Heart left ventricle (tissue), 16 donors: ENCODE measurements around the gene SLC25A21. TPM values are rescaled to one million over a fixed set of nuclear protein-coding genes. Genes with fewer than 3 reads are reported as not detected.

Experiments used
- ATAC-seq, 4 donors: fragments of 200-7000 bp; cut with Tn5 transposase; one replicate each; pipeline ENCODE4 v1.9.1; 2020 to 2022; ENCODE audit warnings: moderate library complexity in 4 of 4, mild to moderate bottlenecking in 3 of 4, moderate number of reproducible peaks in 1 of 4
- DNase-seq, 5 donors: peaks; one replicate each; pipeline ENCODE4 v3.0.0-alpha.2; 2020
- H3K27ac ChIP-seq, 12 donors: fragments of 200-600 bp; sonication (generic) in 4 of 12; one replicate each; pipeline versions ENCODE4 v1.5.0 to v1.8.0; 2016 to 2022; ENCODE audit warnings: mild to moderate bottlenecking in 2 of 12
- H3K27me3 ChIP-seq, 9 donors: fragments of 200-600 bp; sonication (generic) in 2 of 9; one replicate each; pipeline versions ENCODE4 v1.5.1 to v1.8.0; 2016 to 2022; ENCODE audit warnings: mild to moderate bottlenecking in 3 of 9
- H3K36me3 ChIP-seq, 9 donors: fragments of 200-600 bp; sonication (generic) in 2 of 9; one replicate each; pipeline versions ENCODE4 v1.5.0 to v1.8.0; 2018 to 2022; ENCODE audit warnings: mild to moderate bottlenecking in 2 of 9
- H3K4me1 ChIP-seq, 12 donors: fragments of 200-600 bp; sonication (generic) in 4 of 12; one replicate each; pipeline versions ENCODE4 v1.5.0 to v1.8.0; 2016 to 2022; ENCODE audit warnings: mild to moderate bottlenecking in 3 of 12
- H3K4me3 ChIP-seq, 12 donors: fragments of 200-600 bp; sonication (generic) in 4 of 12; one replicate each; pipeline versions ENCODE4 v1.5.0 to v1.8.0; 2017 to 2022; ENCODE audit warnings: mild to moderate bottlenecking in 9 of 12, moderate library complexity in 4 of 12
- H3K9me3 ChIP-seq, 12 donors: fragments of 200-600 bp; sonication (generic) in 4 of 12; one replicate each; pipeline versions ENCODE4 v1.5.0 to v1.8.0; 2016 to 2022; ENCODE audit warnings: mild to moderate bottlenecking in 1 of 12
- POLR2A ChIP-seq, 2 donors: fragments of 450-650 bp; IDR thresholded peaks; one replicate each; pipeline ENCODE4 v1.6.1; 2017; ENCODE audit warnings: antibody characterized with exemption in 2 of 2, mild to moderate bottlenecking in 2 of 2, moderate library complexity in 2 of 2
- WGBS, 4 donors: extraction: QIAGEN DNeasy Blood & Tissue Kit in 2 of 4; methylation state at CpG; one replicate each; pipeline versions ENCODE4 v1.1.5 to v1.1.7; 2013 to 2018; 5-methylcytosine and 5-hydroxymethylcytosine counted together
- intact Hi-C, 10 donors: fragments of 100-400 bp; cut with DNase I; formaldehyde crosslinking; loops; one replicate each; pipeline versions ENCODE4 v1.11.1 to v1.14.2; 2022
- polyA plus RNA-seq, 2 donors: library from polyadenylated mRNA; stranded (reverse); fragments of 200-250 nt; gene quantifications; one replicate each; pipeline ENCODE4 v1.2.3, GENCODE V29; 2013
- total RNA-seq, 9 donors: library from RNA; depleted of rRNA in 2 of 9; stranded (reverse); fragments of >200 nt in 2 of 9; fragmentation: NEBNext Ultra II Directional in 3 of 9; extraction: Animal tissue kit (Norgen Biotek cat#: 25700) in 3 of 9; gene quantifications; one replicate each; pipeline versions ENCODE4 v1.1.0 to v1.2.4, GENCODE V29; 2016 to 2023
- TF ChIP-seq, protein P1 (sequence below), 12 donors: fragments of 200-600 bp; sonication (generic) in 4 of 12; IDR thresholded peaks; one replicate each; pipeline versions ENCODE4 v1.5.0 to v1.8.0; 2018 to 2022; ENCODE audit warnings: antibody characterized with exemption in 12 of 12, mild to moderate bottlenecking in 5 of 12
- donor health status: ischemic (EF 13 %, LVEDD 7.1; RV severe dilation, severe dysfunction).
- donor health status: healthy with polysubstance abuse.
- donor health status: DM: no; HTN: yes; CAD: no.
- donor health status: DM: no; HTN: no; CAD: no.
- donor health status: ischemic (EF 25% LVEDD 6.9; RV normal size, moderate dysfunction).
- donor health status: ischemic (EF 25% LVEDD 5.7; RV mildly dilated, moderate dysfunction).
- donor health status: healthy.
- donor health status: DM: yes; HTN: yes; CAD: no.
- donor health status: ischemic (EF 35%, LVEDD 5.7; RV mildly dilated, moderate dysfunction).
- donor health status: nonischemic (EF 11% LVEDD 7.7; RV severe dilation, severe dysfunction).
- donor health status: DM: yes; HTN: yes; CAD: no.
- donor health status: PGD.
- donor health status: ischemic (EF 29% LVEDD 5.4; RV normal size, mild dysfunction).
- donor health status: nonischemic (EF 23%, LVEDD 6.1; RV moderate dilation, normal function).

Gene SLC25A21
- total and polyA plus RNA-seq, 11 donors, result 0.12 to 1.6 (median 0.24) TPM; not detected in 1

DNA sequence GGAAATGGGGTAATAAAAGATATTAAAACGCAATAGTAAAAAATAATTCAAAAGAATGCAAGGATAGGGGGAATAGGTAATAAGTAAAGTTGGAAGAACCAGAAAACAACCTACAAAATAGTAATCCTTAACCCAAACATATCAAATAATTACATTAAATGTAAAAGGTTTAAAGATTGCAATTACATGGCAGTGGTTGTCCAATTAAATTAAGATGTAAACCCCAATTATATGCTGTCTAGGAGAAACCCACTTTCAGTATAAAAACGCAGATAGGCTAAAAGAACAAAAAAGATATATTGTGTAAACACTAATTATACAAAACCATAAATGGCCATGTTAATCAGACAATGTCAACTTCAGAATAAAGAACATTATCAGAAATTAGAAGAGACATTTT lies 247.3 kb downstream of the SLC25A21 start:
- H3K27me3 ChIP-seq, result no peaks in the 10 kb centered on the region
- H3K4me3 ChIP-seq, result no peak overlapping the region
- H3K4me1 ChIP-seq, result no peaks in the 10 kb centered on the region
- no peak overlapping the region for H3K27ac ChIP-seq
- intact Hi-C loops, result no loop called here
- WGBS, 4 donors, result 86 to 92% (median 87%) methylated on average over 2 of the region's 2 CpGs
- TF ChIP-seq, protein P1, sequence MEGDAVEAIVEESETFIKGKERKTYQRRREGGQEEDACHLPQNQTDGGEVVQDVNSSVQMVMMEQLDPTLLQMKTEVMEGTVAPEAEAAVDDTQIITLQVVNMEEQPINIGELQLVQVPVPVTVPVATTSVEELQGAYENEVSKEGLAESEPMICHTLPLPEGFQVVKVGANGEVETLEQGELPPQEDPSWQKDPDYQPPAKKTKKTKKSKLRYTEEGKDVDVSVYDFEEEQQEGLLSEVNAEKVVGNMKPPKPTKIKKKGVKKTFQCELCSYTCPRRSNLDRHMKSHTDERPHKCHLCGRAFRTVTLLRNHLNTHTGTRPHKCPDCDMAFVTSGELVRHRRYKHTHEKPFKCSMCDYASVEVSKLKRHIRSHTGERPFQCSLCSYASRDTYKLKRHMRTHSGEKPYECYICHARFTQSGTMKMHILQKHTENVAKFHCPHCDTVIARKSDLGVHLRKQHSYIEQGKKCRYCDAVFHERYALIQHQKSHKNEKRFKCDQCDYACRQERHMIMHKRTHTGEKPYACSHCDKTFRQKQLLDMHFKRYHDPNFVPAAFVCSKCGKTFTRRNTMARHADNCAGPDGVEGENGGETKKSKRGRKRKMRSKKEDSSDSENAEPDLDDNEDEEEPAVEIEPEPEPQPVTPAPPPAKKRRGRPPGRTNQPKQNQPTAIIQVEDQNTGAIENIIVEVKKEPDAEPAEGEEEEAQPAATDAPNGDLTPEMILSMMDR (IDR thresholded peaks at IDR 0.05), result no peak
- no peak for TF ChIP-seq POLR2A (IDR thresholded peaks at IDR 0.05)
- H3K36me3 ChIP-seq, result no peaks in the 10 kb centered on the region
- no peak for DNase-seq
- H3K9me3 ChIP-seq, result no peaks in the 10 kb centered on the region
- ATAC-seq, result no peak

DNA sequence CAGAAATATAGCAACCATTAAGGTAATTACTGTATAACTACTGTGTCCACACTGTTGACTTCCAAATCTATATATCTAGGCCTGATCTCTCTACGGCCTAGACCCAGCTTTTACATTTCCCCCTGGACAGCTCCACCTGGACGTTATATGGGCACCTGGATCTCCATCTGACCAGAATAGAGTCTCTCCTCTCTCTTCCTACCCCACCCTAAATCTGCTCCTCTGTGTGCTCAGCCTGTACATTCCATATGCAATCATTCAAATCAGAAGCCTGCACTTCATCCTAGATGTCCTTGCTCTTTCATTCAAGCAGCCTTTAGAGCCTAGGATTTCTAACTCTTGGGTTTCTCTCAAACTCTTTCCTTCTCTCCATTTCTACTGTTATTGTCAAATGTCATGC lies 255.7 kb downstream of the SLC25A21 start:
- DNase-seq (no peak), ATAC-seq (no peak)
- Histone ChIP-seq H3K4me1 (no peaks in the 10 kb centered on the region), H3K27ac (no peak overlapping the region), H3K27me3 (no peaks in the 10 kb centered on the region), H3K4me3 (no peak overlapping the region), H3K36me3 (no peaks in the 10 kb centered on the region), H3K9me3 (no peaks in the 10 kb centered on the region)
- intact Hi-C loops, result no loop called here
- WGBS, 4 donors, result 74 to 80% (median 76%) methylated on average over 2 of the region's 2 CpGs
- no peak for TF ChIP-seq POLR2A (IDR thresholded peaks at IDR 0.05)
- TF ChIP-seq, protein P1 (IDR thresholded peaks at IDR 0.05), result no peak

DNA sequence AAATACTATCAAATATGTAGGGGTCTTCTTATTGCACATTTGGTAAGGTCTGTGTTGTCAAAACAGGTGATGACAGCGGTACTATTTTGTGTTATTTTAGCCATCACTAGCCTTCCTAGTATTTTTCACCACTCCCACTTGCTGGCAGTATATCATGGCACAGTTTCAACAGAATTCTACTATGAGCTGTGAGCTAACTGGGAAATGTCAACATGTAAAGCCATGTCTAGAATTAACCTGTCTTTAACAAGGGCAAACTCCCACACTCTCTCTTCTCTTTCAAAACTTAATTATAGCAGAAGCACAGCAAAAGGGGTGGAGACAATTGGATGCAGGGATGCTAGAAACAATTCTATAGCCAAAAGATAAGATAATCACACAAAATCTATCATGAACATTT lies 257.3 kb downstream of the SLC25A21 start:
- TF ChIP-seq, protein P1 (IDR thresholded peaks at IDR 0.05), result no peak
- TF ChIP-seq POLR2A (IDR thresholded peaks at IDR 0.05), result no peak
- Histone ChIP-seq H3K4me3 (no peak overlapping the region), H3K9me3 (no peaks in the 10 kb centered on the region), H3K27me3 (no peaks in the 10 kb centered on the region), H3K36me3 (no peaks in the 10 kb centered on the region), H3K4me1 (no peaks in the 10 kb centered on the region), H3K27ac (no peak overlapping the region)
- DNase-seq (no peak), ATAC-seq (no peak)
- intact Hi-C loops, result no loop called here
- WGBS, 4 donors, result 67 to 84% (median 72%) methylated on average over 1 of the region's 1 CpG

DNA sequence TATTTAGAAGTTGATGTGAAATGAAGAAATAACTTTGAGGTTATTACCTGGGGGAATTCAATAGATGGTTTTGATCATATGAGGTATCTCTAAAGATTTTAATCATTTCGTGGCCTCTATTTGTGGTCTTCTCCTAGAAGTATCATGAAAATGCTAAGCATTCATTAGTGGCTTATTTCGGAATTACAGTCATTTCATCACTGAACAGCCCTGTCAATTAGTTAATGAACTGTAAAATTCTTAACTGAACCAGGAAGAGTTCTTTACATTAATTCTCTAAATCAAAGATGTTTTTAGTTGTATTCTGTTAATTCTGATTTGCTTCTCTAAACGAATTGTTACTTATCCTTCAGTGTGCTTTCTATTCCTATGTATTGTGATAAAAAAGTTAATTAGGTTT lies 261.8 kb downstream of the SLC25A21 start:
- no peaks in the 10 kb centered on the region for H3K36me3 ChIP-seq
- 75 to 78% (median 76%) methylated on average over 3 of the region's 3 CpGs for WGBS, 4 donors
- no peak overlapping the region for H3K27ac ChIP-seq
- TF ChIP-seq POLR2A (IDR thresholded peaks at IDR 0.05), result no peak
- TF ChIP-seq, protein P1 (IDR thresholded peaks at IDR 0.05), result peak in 1 of 12 donors; percentile 7
- no peak for DNase-seq
- H3K4me3 ChIP-seq, result no peak overlapping the region
- no peaks in the 10 kb centered on the region for H3K27me3 ChIP-seq
- intact Hi-C loops, result no loop called here
- no peak for ATAC-seq
- H3K9me3 ChIP-seq, result no peaks in the 10 kb centered on the region
- no peaks in the 10 kb centered on the region for H3K4me1 ChIP-seq
